Measurements from ENCODE around the gene ZNF366.

The ZNF366 gene

GRCh38 chr5:72516916-72517315, 9.7 kb upstream of the ZNF366 start:
- Histone ChIP-seq H3F3A (ENCODE audit: low read depth) (no peaks in the 10 kb centered on the region), H3K4me1 (ENCODE audit: insufficient read depth, low read length, poor library complexity, severe bottlenecking) (no peaks in the 10 kb centered on the region), H3K79me2 (ENCODE audit: insufficient read depth, low read length) (no peaks in the 10 kb centered on the region), H3K36me3 (ENCODE audit: insufficient read depth, low read length) (no peaks in the 10 kb centered on the region), H3K9me2 (replicated peaks; ENCODE audit: low read depth, low read length) (no peaks in the 10 kb centered on the region), H3K27me3 (ENCODE audit: insufficient read depth, low read length, poor library complexity, severe bottlenecking) (no peaks in the 10 kb centered on the region), H3K9me3 (ENCODE audit: insufficient read depth, low read depth, low read length) (no peaks in the 10 kb centered on the region), H3K4me3 (ENCODE audit: low read length, poor library complexity, severe bottlenecking) (no peak overlapping the region), H3K9ac (ENCODE audit: low read depth, low read length, poor library complexity, severe bottlenecking) (no peak overlapping the region), H4K20me1 (ENCODE audit: insufficient read depth, low read length, poor library complexity, severe bottlenecking) (no peaks in the 10 kb centered on the region), H3K4me2 (ENCODE audit: low read depth, low read length, poor library complexity, severe bottlenecking) (no peak overlapping the region), H2AFZ (ENCODE audit: low read length) (no peak overlapping the region)
- TF ChIP-seq EZH2phosphoT487 (IDR thresholded peaks at IDR 0.05; ENCODE audit: borderline replicate concordance) (no peak), CTCF (conservative IDR thresholded peaks at IDR 0.05; ENCODE audit: low read length) (no peak)

- Histone ChIP-seq H3K9ac (ENCODE audit: low read depth, low read length, poor library complexity, severe bottlenecking) (no peak overlapping the region), H2AFZ (ENCODE audit: low read length) (no peak overlapping the region), H3K79me2 (ENCODE audit: insufficient read depth, low read length) (no peaks in the 10 kb centered on the region), H4K20me1 (ENCODE audit: insufficient read depth, low read length, poor library complexity, severe bottlenecking) (no peaks in the 10 kb centered on the region), H3K4me1 (ENCODE audit: insufficient read depth, low read length, poor library complexity, severe bottlenecking) (no peaks in the 10 kb centered on the region), H3F3A (ENCODE audit: low read depth) (no peaks in the 10 kb centered on the region), H3K4me2 (ENCODE audit: low read depth, low read length, poor library complexity, severe bottlenecking) (no peak overlapping the region), H3K9me2 (replicated peaks; ENCODE audit: low read depth, low read length) (no peaks in the 10 kb centered on the region), H3K36me3 (ENCODE audit: insufficient read depth, low read length) (no peaks in the 10 kb centered on the region), H3K9me3 (ENCODE audit: insufficient read depth, low read depth, low read length) (no peaks in the 10 kb centered on the region), H3K27me3 (ENCODE audit: insufficient read depth, low read length, poor library complexity, severe bottlenecking) (no peaks in the 10 kb centered on the region), H3K4me3 (ENCODE audit: low read length, poor library complexity, severe bottlenecking) (no peak overlapping the region)
- TF ChIP-seq EZH2phosphoT487 (IDR thresholded peaks at IDR 0.05; ENCODE audit: borderline replicate concordance) (no peak), CTCF (conservative IDR thresholded peaks at IDR 0.05; ENCODE audit: low read length) (no peak)
These were observed 8.0 kb upstream of the ZNF366 start for GRCh38 chr5:72515211-72515610.

GRCh38 chr5:72512593-72512860, 5.3 kb upstream of the ZNF366 start:
- TF ChIP-seq CTCF (conservative IDR thresholded peaks at IDR 0.05; ENCODE audit: low read length) (no peak), EZH2phosphoT487 (IDR thresholded peaks at IDR 0.05; ENCODE audit: borderline replicate concordance) (no peak)
- H3K4me1 ChIP-seq (ENCODE audit: insufficient read depth, low read length, poor library complexity, severe bottlenecking) = no peaks in the 10 kb centered on the region
- no peak overlapping the region for H3K9ac ChIP-seq (ENCODE audit: low read depth, low read length, poor library complexity, severe bottlenecking)
- no peak overlapping the region for H3K4me2 ChIP-seq (ENCODE audit: low read depth, low read length, poor library complexity, severe bottlenecking)
- H3K27me3 ChIP-seq (ENCODE audit: insufficient read depth, low read length, poor library complexity, severe bottlenecking) = no peaks in the 10 kb centered on the region
- H3K36me3 ChIP-seq (ENCODE audit: insufficient read depth, low read length) = no peaks in the 10 kb centered on the region
- no peaks in the 10 kb centered on the region for H4K20me1 ChIP-seq (ENCODE audit: insufficient read depth, low read length, poor library complexity, severe bottlenecking)
- H2AFZ ChIP-seq (ENCODE audit: low read length) = no peak overlapping the region
- H3K9me3 ChIP-seq (ENCODE audit: insufficient read depth, low read depth, low read length) = no peaks in the 10 kb centered on the region
- H3K9me2 ChIP-seq (replicated peaks; ENCODE audit: low read depth, low read length) = no peaks in the 10 kb centered on the region
- H3K79me2 ChIP-seq (ENCODE audit: insufficient read depth, low read length) = no peaks in the 10 kb centered on the region
- H3F3A ChIP-seq (ENCODE audit: low read depth) = no peaks in the 10 kb centered on the region
- no peak overlapping the region for H3K4me3 ChIP-seq (ENCODE audit: low read length, poor library complexity, severe bottlenecking)
